ENCODE results near the gene C17orf75.

C17orf75 gene

GRCh38 chr17:32305049-32305448 lies 36.9 kb downstream of the C17orf75 start:
- DNase-seq (ENCODE audit: low spot score), result no peak

- DNase-seq (ENCODE audit: low spot score), result no peak
These were observed 38.1 kb downstream of the C17orf75 start for GRCh38 chr17:32303781-32304288.

GRCh38 chr17:32302860-32303649 lies 38.9 kb downstream of the C17orf75 start:
- DNase-seq (ENCODE audit: low spot score), result no peak

- DNase-seq (ENCODE audit: low spot score), result no peak
These were observed 39.9 kb downstream of the C17orf75 start for GRCh38 chr17:32302037-32302436.

- no peak for DNase-seq (ENCODE audit: low spot score)
These were observed 42.3 kb downstream of the C17orf75 start for GRCh38 chr17:32299580-32300164.

- no peak for DNase-seq (ENCODE audit: low spot score)
These were observed 43.0 kb downstream of the C17orf75 start for GRCh38 chr17:32298721-32299579.

- DNase-seq (ENCODE audit: low spot score), result no peak
These were observed 43.7 kb downstream of the C17orf75 start for GRCh38 chr17:32298298-32298697.

- no peak for DNase-seq (ENCODE audit: low spot score)
These were observed 44.1 kb downstream of the C17orf75 start for GRCh38 chr17:32297860-32298259.

GRCh38 chr17:32297424-32297823 lies 44.5 kb downstream of the C17orf75 start:
- DNase-seq (ENCODE audit: low spot score), result no peak

GRCh38 chr17:32292094-32292493 lies 49.9 kb downstream of the C17orf75 start:
- DNase-seq (ENCODE audit: low spot score), result no peak

GRCh38 chr17:32289471-32290070 lies 52.4 kb downstream of the C17orf75 start:
- no peak for DNase-seq (ENCODE audit: low spot score)

- no peak for DNase-seq (ENCODE audit: low spot score)
These were observed 53.4 kb downstream of the C17orf75 start for GRCh38 chr17:32288615-32289014.

GRCh38 chr17:32287804-32288511 lies 54.0 kb downstream of the C17orf75 start:
- DNase-seq (ENCODE audit: low spot score), result no peak

GRCh38 chr17:32286518-32286900 lies 55.5 kb downstream of the C17orf75 start:
- no peak for DNase-seq (ENCODE audit: low spot score)

GRCh38 chr17:32285746-32286517 lies 56.0 kb downstream of the C17orf75 start:
- peak; percentile 85 for DNase-seq (ENCODE audit: low spot score)

GRCh38 chr17:32285306-32285705 lies 56.7 kb downstream of the C17orf75 start:
- DNase-seq (ENCODE audit: low spot score), result no peak

- DNase-seq (ENCODE audit: low spot score), result peak; percentile 64
These were observed 58.2 kb downstream of the C17orf75 start for GRCh38 chr17:32283745-32284201.

GRCh38 chr17:32281011-32281451 lies 60.9 kb downstream of the C17orf75 start:
- no peak for DNase-seq (ENCODE audit: low spot score)

- no peak for DNase-seq (ENCODE audit: low spot score)
These were observed 61.9 kb downstream of the C17orf75 start for GRCh38 chr17:32279891-32280716.

GRCh38 chr17:32278815-32279214 lies 63.2 kb downstream of the C17orf75 start:
- no peak for DNase-seq (ENCODE audit: low spot score)
